H1 (cell line): ENCODE data around the gene DRC1. TPM values are rescaled to one million over a fixed set of nuclear protein-coding genes. Genes with fewer than 3 reads are reported as not detected.
"Not testable (repeated sequence)": the region's sequence is repeated elsewhere in the genome, so short reads cannot be mapped to it uniquely, and the experiment has no call there.

ENCODE experiments used
- CTCF ChIA-PET: fragments of 300-600 bp; sonication (Branson Sonifier 250); formaldehyde crosslinking; loops from one replicate; lab custom pipeline; 2021; ENCODE audit not compliant: partially characterized antibody; lab: Charles Lee
- POLR2A ChIA-PET: fragments of 300-600 bp; sonication (Branson Sonifier 250); formaldehyde crosslinking; loops from one replicate; lab custom pipeline; 2021; ENCODE audit warnings: inconsistent platforms; ENCODE audit not compliant: partially characterized antibody; lab: Charles Lee
- DNase-seq, 2 experiments: peaks; one replicate each; pipeline versions ENCODE4 v3.0.0 to v3.0.0-alpha.2; 2010 to 2022; ENCODE audit warnings: low spot score in 2 of 2, low read depth in 1 of 2, mixed read lengths in 1 of 2
- FAIRE-seq: peaks from 2 replicates; lab custom pipeline; 2011; peaks lifted over from hg19 to GRCh38; lab: Jason Lieb, UNC
- H2AFZ ChIP-seq: 2 replicates; pipeline ENCODE4 v1.8.1; 2012; ENCODE audit warnings: low read length, inconsistent platforms
- H2AK5ac ChIP-seq: 2 replicates; pipeline ENCODE4 v1.6.1; 2013; ENCODE audit warnings: low read depth, low read length
- H2BK120ac ChIP-seq: replicated peaks from 2 replicates; pipeline ENCODE3; 2013; ENCODE audit warnings: low read depth, low read length, inconsistent platforms
- H2BK12ac ChIP-seq: 2 replicates; pipeline ENCODE4 v1.6.1; 2013; ENCODE audit warnings: low read depth, low read length
- H2BK15ac ChIP-seq: 2 replicates; pipeline ENCODE4 v1.6.1; 2013; ENCODE audit warnings: low read length
- H2BK20ac ChIP-seq: 2 replicates; pipeline ENCODE4 v1.6.1; 2013; ENCODE audit warnings: low read length
- H2BK5ac ChIP-seq: 2 replicates; pipeline ENCODE4 v1.6.1; 2013; ENCODE audit warnings: low read depth, low read length
- H3K14ac ChIP-seq: 2 replicates; pipeline ENCODE4 v1.6.1; 2013; ENCODE audit warnings: inconsistent platforms; ENCODE audit not compliant: insufficient read length
- H3K18ac ChIP-seq: 2 replicates; pipeline ENCODE4 v1.6.1; 2013; ENCODE audit warnings: low read length; ENCODE audit errors: extremely low read depth
- H3K23ac ChIP-seq: 2 replicates; pipeline ENCODE4 v1.6.1; 2013; ENCODE audit warnings: inconsistent platforms; ENCODE audit not compliant: insufficient read length
- H3K23me2 ChIP-seq: 2 replicates; pipeline ENCODE4 v1.6.1; 2013; ENCODE audit warnings: low read depth, low read length
- H3K27ac ChIP-seq: 2 replicates; pipeline ENCODE4 v1.6.1; 2011; ENCODE audit warnings: low read depth, low read length, inconsistent platforms
- H3K27me3 ChIP-seq, 4 experiments: replicated peaks in 1 of 4; 1 replicate in 1 of 4; 2 replicates in 3 of 4; pipeline versions ENCODE4 v1.6.1 to v1.8.1; 2011 to 2013; ENCODE audit warnings: low read length in 3 of 4, mild to moderate bottlenecking in 3 of 4, inconsistent platforms in 2 of 4, mixed read lengths in 2 of 4, moderate library complexity in 1 of 4; ENCODE audit not compliant: control insufficient read depth in 3 of 4, insufficient read depth in 3 of 4; ENCODE audit errors: extremely low read depth in 1 of 4
- H3K36me3 ChIP-seq, 4 experiments: 2 replicates each; pipeline versions ENCODE4 v1.6.1 to v1.8.1; 2011 to 2013; ENCODE audit warnings: mild to moderate bottlenecking in 4 of 4, low read length in 3 of 4, moderate library complexity in 2 of 4, control low read depth in 1 of 4, inconsistent platforms in 1 of 4; ENCODE audit not compliant: insufficient read depth in 4 of 4, control insufficient read depth in 2 of 4
- H3K4ac ChIP-seq: replicated peaks from 2 replicates; pipeline ENCODE3; 2013; ENCODE audit warnings: low read length, low read depth, mixed read lengths, inconsistent platforms; ENCODE audit not compliant: insufficient read length
- H3K4me1 ChIP-seq, 4 experiments: replicated peaks in 1 of 4; 1 replicate in 1 of 4; 2 replicates in 3 of 4; pipeline versions ENCODE4 v1.6.1 to v1.8.1; 2011 to 2013; ENCODE audit warnings: low read length in 3 of 4, inconsistent platforms in 2 of 4, mixed read lengths in 1 of 4; ENCODE audit not compliant: insufficient read depth in 4 of 4, control insufficient read depth in 3 of 4
- H3K4me2 ChIP-seq, 2 experiments: 2 replicates each; pipeline versions ENCODE4 v1.6.1 to v1.8.1; 2011 to 2013; ENCODE audit warnings: low read depth in 2 of 2, low read length in 2 of 2, control low read depth in 1 of 2, inconsistent platforms in 1 of 2, mild to moderate bottlenecking in 1 of 2; ENCODE audit not compliant: insufficient read depth in 1 of 2
- H3K4me3 ChIP-seq, 4 experiments: fragments of 200-600, 300-600 bp in 1 of 4; sonication (generic), shearing (Covaris generic), sonication (Bioruptor Twin) in 1 of 4; 2 replicates each; pipeline versions ENCODE4 v1.5.1 to v1.8.1; 2011 to 2016; ENCODE audit warnings: low read length in 4 of 4, low read depth in 3 of 4, control low read depth in 2 of 4, inconsistent platforms in 2 of 4, mild to moderate bottlenecking in 2 of 4, mixed read lengths in 1 of 4, moderate library complexity in 1 of 4; ENCODE audit not compliant: insufficient read depth in 2 of 4; ENCODE audit errors: extremely low read depth in 1 of 4
- H3K56ac ChIP-seq: replicated peaks from 2 replicates; pipeline ENCODE3; 2013; ENCODE audit warnings: low read depth, mild to moderate bottlenecking, mixed read lengths, low read length, inconsistent platforms; ENCODE audit not compliant: insufficient read length
- H3K79me1 ChIP-seq: 2 replicates; pipeline ENCODE4 v1.6.1; 2013; ENCODE audit warnings: low read depth, low read length, control low read depth
- H3K79me2 ChIP-seq, 2 experiments: 2 replicates each; pipeline versions ENCODE4 v1.6.1 to v1.8.1; 2012 to 2013; ENCODE audit warnings: low read length in 2 of 2, mild to moderate bottlenecking in 2 of 2, inconsistent platforms in 1 of 2; ENCODE audit not compliant: insufficient read depth in 2 of 2, control insufficient read depth in 1 of 2
- H3K9ac ChIP-seq, 4 experiments: replicated peaks in 1 of 4; 1 replicate in 1 of 4; 2 replicates in 3 of 4; pipeline versions ENCODE4 v1.6.1 to v1.8.1; 2011 to 2013; ENCODE audit warnings: low read depth in 3 of 4, low read length in 3 of 4, control low read depth in 2 of 4, mild to moderate bottlenecking in 2 of 4, moderate library complexity in 2 of 4, inconsistent platforms in 1 of 4; ENCODE audit errors: extremely low read depth in 1 of 4
- H3K9me3 ChIP-seq, 2 experiments: 2 replicates each; pipeline versions ENCODE4 v1.6.1 to v1.8.1; 2012 to 2013; ENCODE audit warnings: mild to moderate bottlenecking in 2 of 2, moderate library complexity in 2 of 2, control low read depth in 1 of 2, inconsistent platforms in 1 of 2, low read depth in 1 of 2, low read length in 1 of 2, mixed read lengths in 1 of 2; ENCODE audit not compliant: insufficient read depth in 2 of 2
- H4K20me1 ChIP-seq, 2 experiments: replicated peaks in 1 of 2; 2 replicates each; pipeline versions ENCODE3 to v1.8.1; 2011 to 2013; ENCODE audit warnings: inconsistent platforms in 2 of 2, low read length in 2 of 2, mild to moderate bottlenecking in 1 of 2; ENCODE audit not compliant: insufficient read depth in 2 of 2, control insufficient read depth in 1 of 2
- H4K5ac ChIP-seq: 2 replicates; pipeline ENCODE4 v1.6.1; 2013; ENCODE audit warnings: low read length, low read depth, mixed read lengths, inconsistent platforms; ENCODE audit not compliant: insufficient read length
- H4K8ac ChIP-seq: 2 replicates; pipeline ENCODE4 v1.8.0; 2013; ENCODE audit warnings: mild to moderate bottlenecking, moderate library complexity, low read length, inconsistent platforms; ENCODE audit not compliant: insufficient read depth; ENCODE audit errors: extremely low read depth
- H4K91ac ChIP-seq: replicated peaks from 2 replicates; pipeline ENCODE3; 2013; ENCODE audit warnings: low read length, mixed read lengths, inconsistent platforms; ENCODE audit not compliant: insufficient read length
- WGBS, 2 experiments: shearing (Covaris generic) in 1 of 2; methylation state at CpG; one replicate each; pipeline versions ENCODE4 v1.1.6 to v1.1.7; 2013 to 2015; ENCODE audit warnings: low lambda C conversion rate in 2 of 2, mixed read lengths in 2 of 2, inconsistent platforms in 1 of 2, low coverage in 1 of 2, missing lambda C conversion rate in 1 of 2; ENCODE audit not compliant: insufficient replicate concordance in 2 of 2, insufficient coverage in 1 of 2, insufficient read length in 1 of 2; ENCODE audit errors: extremely low coverage in 1 of 2, missing lambda C conversion rate in 1 of 2; 5-methylcytosine and 5-hydroxymethylcytosine counted together
- polyA plus RNA-seq, 7 experiments: library from polyadenylated mRNA; depleted of rRNA in 3 of 7; stranded (reverse) in 5 of 7; unstranded in 2 of 7; fragments of >200 nt in 5 of 7; fragments of 200-250 nt in 2 of 7; gene quantifications; 1 replicate in 5 of 7; 2 replicates in 1 of 7; 4 replicates in 1 of 7; pipeline versions ENCODE4 v1.2.1 to v1.2.3, GENCODE V29; 2011 to 2013; ENCODE audit warnings: missing spikeins in 2 of 7, mixed read lengths in 2 of 7
- total RNA-seq: library from RNA; stranded (reverse); fragmentation: NEBNext Ultra II Directional; extraction: Animal tissue kit (Norgen Biotek cat#: 25700); gene quantifications from 2 replicates; pipeline ENCODE4 v1.2.1, GENCODE V29; 2021

Gene DRC1
- total and polyA plus RNA-seq, 2 of the 8 experiments (the other 6 are each of a cell fraction or from before 2014, with no cell fraction given): 0.08 TPM; not detected in 1

DNA sequence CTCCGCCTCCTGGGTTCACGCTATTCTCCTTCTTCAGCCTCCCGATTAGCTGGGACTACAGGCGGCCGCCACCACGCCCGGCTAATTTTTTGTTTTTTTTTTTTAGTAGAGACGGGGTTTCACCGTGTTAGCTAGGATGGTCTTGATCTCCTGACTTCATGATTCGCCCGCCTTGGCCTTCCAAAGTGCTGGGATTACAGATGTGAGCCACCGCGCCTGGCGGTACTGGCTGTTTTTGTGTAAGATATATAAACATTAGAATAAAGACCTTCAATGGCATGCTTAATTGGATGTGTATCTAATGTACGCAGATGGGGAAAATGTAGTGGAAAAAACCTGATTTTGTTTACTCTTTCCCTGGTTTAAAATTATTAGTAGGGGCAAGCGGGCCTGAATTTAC lies 47.3 kb upstream of the DRC1 start:
- H3K4me2 ChIP-seq, H3K36me3 ChIP-seq, H4K5ac ChIP-seq, DNase-seq, H4K8ac ChIP-seq, H3K9me3 ChIP-seq, H3K4me1 ChIP-seq, H2BK120ac ChIP-seq, H3K18ac ChIP-seq, H3K4ac ChIP-seq, H2BK15ac ChIP-seq, H3K56ac ChIP-seq, H3K27me3 ChIP-seq, H2BK20ac ChIP-seq, H2BK12ac ChIP-seq, FAIRE-seq, H3K4me3 ChIP-seq, H3K9ac ChIP-seq, H2AFZ ChIP-seq, H3K23ac ChIP-seq, H2AK5ac ChIP-seq, H3K79me1 ChIP-seq, CTCF ChIA-PET, H2BK5ac ChIP-seq, H3K23me2 ChIP-seq, H3K14ac ChIP-seq, H3K27ac ChIP-seq, H4K91ac ChIP-seq: not testable (repeated sequence)
- POLR2A ChIA-PET: interaction anchor here (4.8 kb wide), 1 partner anchor 10 kb away, joined by 17 read pairs; the partner anchor contains the start of gene SELENOI
- WGBS, 2 experiments: 93% methylated on average over 16 of the region's 16 CpGs; no CpG with 5 or more reads in 1 of the 2 experiments
- Histone ChIP-seq H4K20me1 (peaks cover 8 to 18% of the 10 kb centered on the region in 2 experiments), H3K79me2 (peaks cover 15 to 96% of the 10 kb centered on the region in 2 experiments)
